ENCODE results near the gene CTXND1. TPM values are rescaled to one million over a fixed set of nuclear protein-coding genes. Genes with fewer than 3 reads are reported as not detected.
A peak's percentile ranks its signal among the peaks of the same experiment; 100 is the strongest.

The CTXND1 gene
- total and polyA plus RNA-seq, 2 of the 13 experiments (the other 11 are each of a cell fraction or from before 2014, with no cell fraction given), result 1.2 to 2.1 TPM

- H3K79me2 ChIP-seq (ENCODE audit: insufficient read depth, low read length), result peaks cover 24% of the 10 kb centered on the region
- CTCF ChIA-PET (ENCODE audit: low intra/inter-chr PET ratio, low total read pairs), result no interaction called here
- peak overlapping the region; percentile 28 for H3K4me2 ChIP-seq (ENCODE audit: low read depth, low read length)
- peak overlapping the region; percentile 46 for H3K27ac ChIP-seq (ENCODE audit: extremely low read length, insufficient read depth, low read length)
- no peak for TF ChIP-seq SNRNP70 (IDR thresholded peaks at IDR 0.05; ENCODE audit: low read depth, low read length)
- no peak for TF ChIP-seq ZNF883 (CRISPR knock-in tag; IDR thresholded peaks at IDR 0.05; ENCODE audit: not compliant biosample characterization)
- TF ChIP-seq MATR3 (CRISPR knock-in tag; IDR thresholded peaks at IDR 0.05), result no peak
- no peak for TF ChIP-seq HOXA9 (CRISPR knock-in tag; IDR thresholded peaks at IDR 0.05; ENCODE audit: borderline replicate concordance)
- TF ChIP-seq, protein P1, sequence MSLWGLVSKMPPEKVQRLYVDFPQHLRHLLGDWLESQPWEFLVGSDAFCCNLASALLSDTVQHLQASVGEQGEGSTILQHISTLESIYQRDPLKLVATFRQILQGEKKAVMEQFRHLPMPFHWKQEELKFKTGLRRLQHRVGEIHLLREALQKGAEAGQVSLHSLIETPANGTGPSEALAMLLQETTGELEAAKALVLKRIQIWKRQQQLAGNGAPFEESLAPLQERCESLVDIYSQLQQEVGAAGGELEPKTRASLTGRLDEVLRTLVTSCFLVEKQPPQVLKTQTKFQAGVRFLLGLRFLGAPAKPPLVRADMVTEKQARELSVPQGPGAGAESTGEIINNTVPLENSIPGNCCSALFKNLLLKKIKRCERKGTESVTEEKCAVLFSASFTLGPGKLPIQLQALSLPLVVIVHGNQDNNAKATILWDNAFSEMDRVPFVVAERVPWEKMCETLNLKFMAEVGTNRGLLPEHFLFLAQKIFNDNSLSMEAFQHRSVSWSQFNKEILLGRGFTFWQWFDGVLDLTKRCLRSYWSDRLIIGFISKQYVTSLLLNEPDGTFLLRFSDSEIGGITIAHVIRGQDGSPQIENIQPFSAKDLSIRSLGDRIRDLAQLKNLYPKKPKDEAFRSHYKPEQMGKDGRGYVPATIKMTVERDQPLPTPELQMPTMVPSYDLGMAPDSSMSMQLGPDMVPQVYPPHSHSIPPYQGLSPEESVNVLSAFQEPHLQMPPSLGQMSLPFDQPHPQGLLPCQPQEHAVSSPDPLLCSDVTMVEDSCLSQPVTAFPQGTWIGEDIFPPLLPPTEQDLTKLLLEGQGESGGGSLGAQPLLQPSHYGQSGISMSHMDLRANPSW (CRISPR knock-in tag; IDR thresholded peaks at IDR 0.05; ENCODE audit: borderline replicate concordance), result no peak
- TF ChIP-seq ZNF660 (CRISPR knock-in tag; IDR thresholded peaks at IDR 0.05; ENCODE audit: borderline replicate concordance, low read depth), result no peak
- no peak for TF ChIP-seq ZNF329 (CRISPR knock-in tag; IDR thresholded peaks at IDR 0.05; ENCODE audit: low read depth)
- no peak for TF ChIP-seq TCF7 (IDR thresholded peaks at IDR 0.05; ENCODE audit: low read depth)
- no peak for TF ChIP-seq ZNF12 (CRISPR knock-in tag; IDR thresholded peaks at IDR 0.05)
- no peaks in the 10 kb centered on the region for H3K9me3 ChIP-seq (ENCODE audit: low read length)
- no peaks in the 10 kb centered on the region; a peak in 1 of 5 replicates for H3K27me3 ChIP-seq (ENCODE audit: control insufficient read depth in 1 of 2, insufficient read depth in 2 of 2, low read length in 2 of 2)
- WGBS (ENCODE audit: low lambda C conversion rate), result 96% methylated on average over 8 of the region's 8 CpGs
- no TSS peak for BruUV-seq (replicated peaks)
- H3K36me3 ChIP-seq (replicated peaks in 1 of 2; ENCODE audit: control insufficient read depth in 1 of 2, insufficient read depth in 2 of 2, low read length in 2 of 2), result peaks cover 7 to 9% of the 10 kb centered on the region in 2 experiments; a peak in 4 of 5 replicates
- in situ Hi-C loops (cut with HindIII; ENCODE audit: extremely low pct_ligation_motif_present, low pct_unique_long_range_greater_than_20kb) (loop anchor here (25.0 kb wide), 1 partner anchor 269 kb away; the partner anchor contains the start of gene MTHFS), intact Hi-C loops (cut with micrococcal nuclease; ENCODE audit: unreplicated experiment) (loop anchor here (10.0 kb wide), 1 partner anchor 271 kb away; no protein-coding TSS in a partner anchor)
- H3K9ac ChIP-seq (ENCODE audit: insufficient read depth, low read depth, low read length), result no peak overlapping the region
- no peak for DNase-seq (ENCODE audit: low spot score)
- no peaks in the 10 kb centered on the region for H4K20me1 ChIP-seq (ENCODE audit: insufficient read depth, low read length)
- POLR2A ChIA-PET, result interaction anchor here (1.6 kb wide), 1 partner anchor 16 kb away, joined by 8 read pairs; no protein-coding TSS in a partner anchor
- no peak overlapping the region for H3K4me3 ChIP-seq (replicated peaks in 1 of 3; ENCODE audit: insufficient read depth in 1 of 3, low read depth in 2 of 3, low read length in 3 of 3)
- no peak overlapping the region for H2AFZ ChIP-seq (ENCODE audit: low read length)
- no peak for ATAC-seq
- no peak for FAIRE-seq
- peaks cover 75% of the 10 kb centered on the region for H3K4me1 ChIP-seq (ENCODE audit: insufficient read depth, low read length)
Observed at GRCh38 chr15:80156176-80156720, 95.8 kb downstream of the CTXND1 start.

Measured in HepG2 (cell line).